Choroid plexus epithelial cell (primary cell): ENCODE measurements around the gene SYNRG.

Experiments
- DNase-seq: peaks from one replicate; pipeline ENCODE4 v3.0.0-alpha.2; 2010; ENCODE audit warnings: low read depth
- H3K4me3 ChIP-seq: 2 replicates; pipeline ENCODE4 v1.5.1; 2011; ENCODE audit warnings: low read depth, mild to moderate bottlenecking, control low read depth, low read length, moderate library complexity
- TF ChIP-seq, protein P1 (sequence below): conservative IDR thresholded peaks from 2 replicates; pipeline ENCODE4 v1.5.1; 2011; ENCODE audit warnings: low read depth, mild to moderate bottlenecking, control low read depth, inconsistent platforms, low read length, moderate library complexity

Gene SYNRG

DNA sequence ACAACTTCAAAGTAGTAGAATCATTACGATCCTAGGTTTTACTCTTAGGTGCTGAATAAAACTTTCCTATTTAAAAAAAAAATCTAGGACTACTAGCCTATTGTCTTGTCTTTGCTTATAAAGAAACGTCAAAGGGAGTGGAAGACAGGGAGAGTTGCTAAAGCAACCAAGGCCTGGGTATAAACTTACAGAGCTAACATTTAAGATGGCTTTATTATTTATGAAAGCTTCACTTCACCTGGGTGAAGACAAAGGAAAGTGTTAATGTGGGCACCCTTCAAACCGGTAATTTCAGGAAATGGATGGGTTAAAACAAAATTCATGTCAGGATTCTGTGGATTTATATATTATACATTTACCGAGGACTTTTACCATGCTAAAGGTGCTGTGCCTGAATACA lies 117.1 kb downstream of the SYNRG start:
- TF ChIP-seq, protein P1, sequence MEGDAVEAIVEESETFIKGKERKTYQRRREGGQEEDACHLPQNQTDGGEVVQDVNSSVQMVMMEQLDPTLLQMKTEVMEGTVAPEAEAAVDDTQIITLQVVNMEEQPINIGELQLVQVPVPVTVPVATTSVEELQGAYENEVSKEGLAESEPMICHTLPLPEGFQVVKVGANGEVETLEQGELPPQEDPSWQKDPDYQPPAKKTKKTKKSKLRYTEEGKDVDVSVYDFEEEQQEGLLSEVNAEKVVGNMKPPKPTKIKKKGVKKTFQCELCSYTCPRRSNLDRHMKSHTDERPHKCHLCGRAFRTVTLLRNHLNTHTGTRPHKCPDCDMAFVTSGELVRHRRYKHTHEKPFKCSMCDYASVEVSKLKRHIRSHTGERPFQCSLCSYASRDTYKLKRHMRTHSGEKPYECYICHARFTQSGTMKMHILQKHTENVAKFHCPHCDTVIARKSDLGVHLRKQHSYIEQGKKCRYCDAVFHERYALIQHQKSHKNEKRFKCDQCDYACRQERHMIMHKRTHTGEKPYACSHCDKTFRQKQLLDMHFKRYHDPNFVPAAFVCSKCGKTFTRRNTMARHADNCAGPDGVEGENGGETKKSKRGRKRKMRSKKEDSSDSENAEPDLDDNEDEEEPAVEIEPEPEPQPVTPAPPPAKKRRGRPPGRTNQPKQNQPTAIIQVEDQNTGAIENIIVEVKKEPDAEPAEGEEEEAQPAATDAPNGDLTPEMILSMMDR, result no peak
- H3K4me3 ChIP-seq, result no peak overlapping the region
- DNase-seq, result no peak

DNA sequence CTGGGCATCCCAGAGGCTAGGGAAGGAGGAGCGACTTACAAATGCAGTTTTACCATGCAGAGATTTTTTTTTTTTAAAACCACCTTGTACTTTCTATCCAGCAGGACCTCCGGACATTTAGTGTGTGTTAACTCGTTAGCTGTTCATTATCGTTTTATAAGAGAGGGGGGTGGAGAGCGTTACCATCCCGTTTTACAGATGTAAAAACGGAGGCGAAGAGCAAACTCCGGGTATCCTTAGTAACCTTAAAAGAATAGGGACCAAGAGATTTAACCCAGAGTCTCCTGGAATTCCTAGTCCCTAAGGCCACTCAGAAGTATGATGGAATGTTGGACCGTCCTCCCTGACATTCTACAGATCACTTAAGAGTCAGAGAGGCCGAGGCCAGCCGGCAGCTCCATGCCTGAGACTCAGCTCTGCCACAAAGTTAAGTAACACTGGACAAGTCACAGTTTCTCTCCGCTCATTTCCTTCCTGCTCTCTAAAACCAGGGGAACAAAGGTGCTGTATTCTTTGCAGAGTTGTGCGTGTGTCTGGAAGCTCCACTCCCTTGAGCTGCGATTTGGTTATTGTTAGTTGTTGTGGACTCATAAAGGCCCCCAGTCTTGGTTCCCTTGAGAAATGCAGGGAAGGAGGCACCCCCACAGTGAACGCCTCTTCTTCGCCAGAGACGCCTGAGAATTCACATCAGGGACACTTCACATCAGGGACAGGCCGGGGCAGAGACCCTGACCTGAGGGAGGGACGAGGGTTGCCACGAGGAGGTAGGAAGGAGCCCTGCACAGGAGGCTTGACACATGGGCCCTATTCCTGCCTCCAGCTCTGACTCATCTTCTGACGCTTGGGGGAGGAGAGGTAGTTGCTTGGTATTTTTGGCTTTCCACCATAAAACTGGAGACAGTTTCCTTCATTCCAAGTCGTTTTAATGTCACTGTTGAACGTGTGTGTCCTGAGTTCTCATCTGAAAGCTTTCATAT lies 118.3 kb downstream of the SYNRG start:
- TF ChIP-seq, protein P1, result peak; percentile 14
- H3K4me3 ChIP-seq, result peak overlapping the region; percentile 79
- DNase-seq, result peak; percentile 91

DNA sequence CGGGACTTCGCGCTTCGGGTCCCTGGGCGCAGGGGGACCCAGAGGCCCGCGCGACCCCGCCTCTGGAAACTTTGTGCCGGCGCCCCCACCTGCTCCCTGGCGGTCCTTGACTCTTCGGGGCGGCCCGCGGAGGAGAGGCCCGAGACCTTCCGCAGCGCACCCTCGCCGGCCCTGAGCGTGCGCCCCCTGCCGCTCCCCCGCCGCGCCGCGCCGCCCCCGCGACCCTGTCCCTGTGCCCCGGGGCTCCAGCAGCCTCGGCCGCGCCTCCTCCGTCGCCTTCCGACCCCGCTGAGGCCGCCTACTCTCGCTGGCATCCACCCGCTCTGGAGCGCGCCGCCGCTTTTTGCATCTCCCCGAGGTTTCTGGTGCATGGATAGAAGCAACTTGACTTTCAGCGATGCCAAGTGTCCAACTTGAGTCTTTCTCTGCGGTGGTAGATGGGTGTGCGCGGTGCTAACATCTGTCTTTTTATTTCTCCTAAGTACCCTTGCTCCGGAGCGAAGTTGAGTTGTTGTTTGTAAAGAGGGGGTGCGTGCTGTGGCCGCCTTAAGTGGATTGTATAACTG lies 119.1 kb downstream of the SYNRG start:
- DNase-seq, result peak; percentile 63
- peak overlapping the region; percentile 79 for H3K4me3 ChIP-seq
- TF ChIP-seq, protein P1, result no peak

DNA sequence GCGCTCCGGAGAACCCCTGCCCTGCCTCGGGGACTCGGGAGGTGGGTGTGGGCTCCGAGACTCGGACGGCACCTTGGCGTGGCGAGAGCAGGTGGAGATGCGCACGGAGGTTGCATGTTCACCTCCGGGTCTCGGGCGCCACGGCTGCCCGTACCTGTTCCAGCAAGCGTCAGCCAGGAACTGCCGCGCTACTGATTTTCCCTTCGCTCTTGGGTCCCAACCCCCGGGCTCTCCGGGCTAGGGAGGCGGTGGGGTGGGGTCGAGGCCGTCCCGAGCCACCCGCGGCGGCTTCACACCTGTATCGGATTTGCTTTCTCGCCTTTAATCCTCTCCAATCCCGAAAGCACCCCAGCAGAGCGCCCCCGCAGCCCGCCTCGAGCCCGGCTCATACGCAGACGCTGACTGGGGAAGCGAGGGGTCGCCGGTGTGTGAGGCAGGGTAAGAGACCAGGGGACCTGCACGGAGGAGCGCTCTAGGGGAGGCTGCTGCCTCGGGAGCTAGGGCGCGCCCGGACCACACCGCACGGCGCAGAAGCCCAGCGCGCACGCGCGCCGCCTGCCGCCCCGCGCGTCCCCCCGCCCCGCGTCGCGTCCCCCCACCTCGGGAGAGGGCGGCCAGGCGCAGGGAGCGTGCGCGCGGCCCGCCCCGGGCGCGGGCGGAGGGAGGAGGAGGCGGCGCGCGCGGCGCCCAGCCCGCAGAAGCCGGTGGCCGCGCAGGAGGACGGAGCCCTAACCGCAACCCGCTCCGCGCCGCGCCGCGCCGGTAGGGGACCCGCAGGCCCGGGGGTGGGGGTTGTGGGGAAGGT lies 119.8 kb downstream of the SYNRG start, which contains the start of gene DUSP14:
TSS of gene DUSP14 (plus strand) at position 695 of the 805 bp plus-strand sequence. CDS start 22,382 bp downstream, outside the sequence.
- peak within 1 kb of the TSS; percentile 79 for H3K4me3 ChIP-seq
- DNase-seq, result peak; percentile 81
- TF ChIP-seq, protein P1, result peak; percentile 10

DNA sequence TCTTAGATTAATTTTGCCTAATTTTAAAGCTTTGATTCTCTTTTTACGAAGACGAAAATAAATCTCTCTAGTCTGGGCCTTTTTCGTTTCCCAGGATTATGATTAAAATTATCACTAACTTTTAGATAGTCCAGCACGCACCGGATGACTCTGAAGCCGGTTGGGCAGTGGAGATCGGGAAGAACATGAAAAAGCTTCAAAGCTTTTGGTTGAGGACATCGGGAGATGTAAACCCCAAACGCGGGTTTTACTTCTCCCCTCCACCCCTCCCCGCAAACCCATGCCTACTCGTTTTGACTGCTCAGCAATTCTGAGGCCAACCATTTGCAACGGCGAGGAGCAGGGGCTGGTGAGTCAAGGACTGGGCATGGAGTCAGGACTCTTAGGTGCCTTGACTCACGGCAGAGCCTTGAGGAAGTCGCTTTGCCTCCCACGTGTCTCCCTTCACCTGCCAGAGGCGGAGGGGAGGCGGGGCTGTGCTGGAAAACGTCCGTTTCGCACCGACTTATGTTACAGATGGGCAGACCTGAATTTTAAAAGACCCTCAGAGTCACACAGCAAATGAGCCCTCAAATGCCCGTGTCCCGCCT lies 120.5 kb downstream of the SYNRG start:
- peak; percentile 93 for DNase-seq
- H3K4me3 ChIP-seq, result peak overlapping the region; percentile 79
- TF ChIP-seq, protein P1, result no peak

DNA sequence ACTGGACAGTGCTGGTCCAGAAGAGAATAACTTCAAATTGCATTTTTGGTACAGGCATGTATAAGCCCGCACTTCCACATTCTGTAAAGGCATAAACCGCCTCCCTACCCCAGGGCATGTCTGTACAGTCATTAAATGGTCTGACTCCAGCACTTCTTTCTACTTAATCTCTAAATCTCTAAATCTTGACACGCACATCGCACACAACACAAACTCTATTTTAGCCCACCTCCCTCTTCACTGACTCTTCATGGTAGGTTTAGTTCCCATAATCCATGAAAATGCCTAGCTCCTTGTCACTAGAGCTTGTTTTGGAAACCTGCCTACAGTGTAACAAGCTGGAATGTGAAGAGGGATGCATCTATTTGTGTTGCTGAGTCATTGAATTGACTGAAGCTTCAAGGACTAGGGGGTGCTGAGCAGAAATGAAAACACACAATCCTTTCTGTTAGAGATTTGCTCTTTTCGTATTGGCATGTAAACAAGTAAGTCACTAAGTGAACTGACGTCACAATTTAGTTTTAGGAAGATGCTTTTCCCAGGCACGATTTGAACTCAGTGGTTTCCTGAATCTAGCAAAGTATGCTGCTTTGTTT lies 121.1 kb downstream of the SYNRG start:
- DNase-seq, result peak; percentile 98
- TF ChIP-seq, protein P1, result no peak
- H3K4me3 ChIP-seq, result peak overlapping the region; percentile 79
